HG03039 (cell line): Measurements from ENCODE around the gene CD8B.

ENCODE experiments used
- ATAC-seq: cut with Tn5 transposase; IDR thresholded peaks from one replicate; pipeline ENCODE4 v1.9.1; 2021; ENCODE audit warnings: mild to moderate bottlenecking, moderate library complexity; ENCODE audit not compliant: unreplicated experiment

Gene CD8B

GRCh38 chr2:86775338-86775737 lies 86.3 kb downstream of the CD8B start:
- ATAC-seq = no peak

GRCh38 chr2:86774862-86775261 lies 86.8 kb downstream of the CD8B start:
- ATAC-seq = no peak

DNA sequence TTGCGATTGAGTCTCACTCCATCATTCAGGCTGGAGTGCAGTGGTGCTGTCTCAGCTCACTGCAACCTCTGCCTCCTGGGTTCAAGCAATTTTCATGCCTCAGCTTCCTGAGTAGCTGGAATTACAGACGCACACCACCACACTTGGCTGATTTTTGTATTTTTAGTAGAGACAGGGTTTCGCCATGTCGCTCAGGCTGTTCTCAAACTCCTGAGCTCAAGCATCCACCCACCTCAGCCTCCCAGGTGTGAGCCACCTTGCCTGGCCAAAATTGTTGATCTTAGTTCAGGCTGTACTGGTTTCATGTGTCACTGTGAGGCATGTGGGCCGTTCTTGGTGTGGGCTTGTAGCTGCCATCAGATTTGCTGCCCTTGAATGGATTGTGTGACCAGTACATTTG lies 89.1 kb downstream of the CD8B start:
- ATAC-seq = no peak

DNA sequence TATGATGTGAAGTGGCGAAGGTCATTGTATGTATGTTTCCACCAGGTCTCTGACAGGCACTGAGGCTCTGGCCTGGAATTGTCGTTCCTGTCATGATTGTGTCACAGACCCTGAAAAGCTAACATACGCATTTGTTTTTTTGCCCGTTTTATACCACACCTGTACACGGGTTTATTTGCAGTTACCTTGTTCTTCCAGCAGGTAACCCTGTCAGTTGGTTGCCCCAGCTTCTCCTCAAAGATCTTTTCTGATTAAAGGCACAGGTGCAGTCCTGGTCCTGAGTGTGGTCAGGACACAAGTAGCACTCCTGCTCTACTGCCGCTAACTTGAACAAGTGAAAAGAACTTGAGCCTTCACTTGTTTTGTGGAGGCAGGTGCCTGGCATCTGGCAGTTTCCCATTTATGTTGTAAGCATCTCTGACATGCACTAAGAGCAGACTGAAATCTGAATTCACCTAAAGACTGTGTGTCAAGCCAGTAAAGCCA lies 90.8 kb downstream of the CD8B start:
- no peak for ATAC-seq

- no peak for ATAC-seq
Measured at GRCh38 chr2:86769838-86770237, 91.8 kb downstream of the CD8B start.

- ATAC-seq = no peak
Measured at GRCh38 chr2:86768189-86768949, 93.3 kb downstream of the CD8B start.
